ENCODE results near the gene ADAM33. TPM values are rescaled to one million over a fixed set of nuclear protein-coding genes. Genes with fewer than 3 reads are reported as not detected.

Gene ADAM33
- total and polyA plus RNA-seq, 2 of the 8 experiments (the other 6 are each of a cell fraction or from before 2014, with no cell fraction given), result 4.2 to 6.0 TPM

DNA sequence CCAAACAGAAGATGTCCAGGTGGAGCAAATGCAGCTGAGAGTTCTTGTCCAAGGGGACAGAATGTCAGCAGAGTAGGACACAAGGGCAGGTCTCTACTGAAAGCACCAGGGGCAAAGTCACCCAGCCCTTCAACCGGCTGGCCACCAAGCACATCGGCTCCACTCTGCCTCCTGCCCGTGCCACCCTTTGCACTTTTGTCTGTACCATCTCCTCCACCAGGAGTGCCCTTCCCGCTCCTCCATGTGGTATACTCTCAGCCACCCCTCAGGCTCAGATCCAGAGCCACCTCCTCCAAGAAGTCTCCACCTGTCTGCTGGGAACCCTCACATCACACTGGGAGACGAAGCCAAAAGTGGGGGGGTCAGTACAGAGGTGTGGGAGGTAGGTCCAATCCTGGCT lies 46.5 kb upstream of the ADAM33 start:
- Histone ChIP-seq H3K4me1 (replicated peaks in 1 of 4; ENCODE audit: control insufficient read depth in 3 of 4, insufficient read depth in 4 of 4, low read length in 3 of 4) (peaks cover 0 to 13% (median 10%) of the 10 kb centered on the region in 4 experiments; a peak in 5 of 7 replicates), H3K27ac (ENCODE audit: low read depth, low read length) (no peak overlapping the region), H2AK5ac (ENCODE audit: low read depth, low read length) (no peak overlapping the region), H3K27me3 (replicated peaks in 1 of 4; ENCODE audit: control insufficient read depth in 3 of 4, extremely low read depth in 1 of 4, insufficient read depth in 3 of 4, low read length in 3 of 4) (peaks cover 1 to 26% (median 20%) of the 10 kb centered on the region in 4 experiments; a peak in 6 of 7 replicates), H4K20me1 (replicated peaks in 1 of 2; ENCODE audit: control insufficient read depth in 1 of 2, insufficient read depth in 2 of 2, low read length in 2 of 2) (peaks cover 0 to 2% of the 10 kb centered on the region in 2 experiments), H2BK12ac (ENCODE audit: low read depth, low read length) (no peak overlapping the region), H3K4ac (replicated peaks; ENCODE audit: insufficient read length, low read depth, low read length) (no peak overlapping the region), H2BK20ac (ENCODE audit: low read length) (no peak overlapping the region), H3K79me2 (ENCODE audit: control insufficient read depth in 1 of 2, insufficient read depth in 2 of 2, low read length in 2 of 2) (no peaks in the 10 kb centered on the region), H2AFZ (ENCODE audit: low read length) (no peak overlapping the region), H3K79me1 (ENCODE audit: low read depth, low read length) (no peaks in the 10 kb centered on the region), H3K14ac (ENCODE audit: insufficient read length) (no peak overlapping the region), H2BK15ac (ENCODE audit: low read length) (no peak overlapping the region), H3K56ac (replicated peaks; ENCODE audit: insufficient read length, low read depth, low read length) (no peak overlapping the region), H3K36me3 (ENCODE audit: control insufficient read depth in 2 of 4, insufficient read depth in 4 of 4, low read length in 3 of 4) (no peaks in the 10 kb centered on the region), H4K8ac (ENCODE audit: extremely low read depth, insufficient read depth, low read length) (no peak overlapping the region), H3K9ac (replicated peaks in 1 of 4; ENCODE audit: extremely low read depth in 1 of 4, low read depth in 3 of 4, low read length in 3 of 4) (no peak overlapping the region), H3K9me3 (ENCODE audit: insufficient read depth in 2 of 2, low read depth in 1 of 2, low read length in 1 of 2) (no peaks in the 10 kb centered on the region), H3K18ac (ENCODE audit: extremely low read depth, low read length) (no peak overlapping the region), H2BK5ac (ENCODE audit: low read depth, low read length) (no peak overlapping the region), H3K4me3 (ENCODE audit: extremely low read depth in 1 of 4, insufficient read depth in 2 of 4, low read depth in 3 of 4, low read length in 4 of 4) (no peak overlapping the region), H3K23me2 (ENCODE audit: low read depth, low read length) (0 out of 2 replicates have a peak, but pooled peaks cover 3% of the 10 kb centered on the region), H4K5ac (ENCODE audit: insufficient read length, low read depth, low read length) (no peak overlapping the region), H2BK120ac (replicated peaks; ENCODE audit: low read depth, low read length) (no peak overlapping the region), H3K4me2 (ENCODE audit: insufficient read depth in 1 of 2, low read depth in 2 of 2, low read length in 2 of 2) (no peak overlapping the region), H4K91ac (replicated peaks; ENCODE audit: insufficient read length, low read length) (no peak overlapping the region), H3K23ac (ENCODE audit: insufficient read length) (no peak overlapping the region)
- POLR2A ChIA-PET (ENCODE audit: partially characterized antibody), result interaction anchor here (1.6 to 2.5 kb wide), 3 partner anchors 8 to 17 kb away, joined by 4 to 7 read pairs (median 6); no protein-coding TSS in a partner anchor
- CTCF ChIA-PET (ENCODE audit: partially characterized antibody), result interaction anchor here (1.4 to 17.6 kb wide), 8 partner anchors 10 to 51 kb away, joined by 4 to 221 read pairs (median 8); no protein-coding TSS in a partner anchor
- FAIRE-seq (no peak), DNase-seq (ENCODE audit: low read depth in 1 of 2, low spot score in 2 of 2) (no peak)
- 87% methylated on average over 5 of the region's 5 CpGs; no CpG with 5 or more reads in 1 of the 2 experiments for WGBS, 2 experiments (ENCODE audit: extremely low coverage in 1 of 2, insufficient coverage in 1 of 2, insufficient read length in 1 of 2, insufficient replicate concordance in 2 of 2, low coverage in 1 of 2, low lambda C conversion rate in 2 of 2, missing lambda C conversion rate in 1 of 2)

All from H1 (cell line).